Coronary artery (tissue), 2 donors: Measurements from ENCODE around the gene XKRX.

Source experiments
- DNase-seq: peaks from one replicate; pipeline ENCODE4 v3.0.0-alpha.2; 2017; ENCODE audit warnings: low spot score
- H3K27ac ChIP-seq, 2 donors: fragments of 200-600 bp; sonication (generic); one replicate each; pipeline ENCODE4 v1.5.1; 2016 to 2019
- H3K4me3 ChIP-seq: fragments of 200-600 bp; sonication (generic); 2 replicates; pipeline ENCODE4 v1.5.1; 2016; ENCODE audit warnings: mild to moderate bottlenecking, moderate library complexity
- CTCF ChIP-seq: fragments of 200-600 bp; sonication (generic); IDR thresholded peaks from one replicate; pipeline ENCODE4 v1.5.1; 2019; ENCODE audit warnings: antibody characterized with exemption

The XKRX gene

GRCh38 chrX:100904433-100904832 lies 24.3 kb downstream of the XKRX start:
- H3K27ac ChIP-seq: no peak overlapping the region
- TF ChIP-seq CTCF: no peak
- H3K4me3 ChIP-seq: no peak overlapping the region
- no peak for DNase-seq

GRCh38 chrX:100895365-100896075 lies 33.2 kb downstream of the XKRX start:
- no peak for DNase-seq
- TF ChIP-seq CTCF: no peak

GRCh38 chrX:100883654-100884053 lies 45.1 kb downstream of the XKRX start:
- DNase-seq: no peak
- no peak for TF ChIP-seq CTCF
- H3K27ac ChIP-seq: no peak overlapping the region
- H3K4me3 ChIP-seq: no peak overlapping the region

More at GRCh38 chrX:100895365-100896075, 33.2 kb downstream of the XKRX start:
- Histone ChIP-seq H3K4me3 (no peak overlapping the region), H3K27ac (no peak overlapping the region)

- Histone ChIP-seq H3K4me3 (no peak overlapping the region), H3K27ac (no peak overlapping the region)
- DNase-seq: no peak
- TF ChIP-seq CTCF: no peak
Observed at GRCh38 chrX:100880368-100880767, 48.3 kb downstream of the XKRX start.

GRCh38 chrX:100874325-100874724 lies 54.4 kb downstream of the XKRX start, which contains the start of gene NOX1:
Gene NOX1, minus strand, starts transcription at chrX:100874359. Its CDS starts 220 bp downstream, at chrX:100874139.
- TF ChIP-seq CTCF: no peak
- H3K27ac ChIP-seq: no peak within 1 kb of the TSS
- no peak for DNase-seq
- no peak within 1 kb of the TSS for H3K4me3 ChIP-seq

- H3K4me3 ChIP-seq: no peak overlapping the region
- no peak for DNase-seq
- TF ChIP-seq CTCF: no peak
Observed at GRCh38 chrX:100871594-100872560, 56.8 kb downstream of the XKRX start.

More at GRCh38 chrX:100871594-100872560, 56.8 kb downstream of the XKRX start:
- H3K27ac ChIP-seq: no peak overlapping the region
